Transverse colon (tissue), 4 donors: ENCODE data around the gene GABRB3. TPM values are rescaled to one million over a fixed set of nuclear protein-coding genes. Genes with fewer than 3 reads are reported as not detected.

Experiments used
- DNase-seq: peaks from one replicate; pipeline ENCODE4 v3.0.0-alpha.2; 2019
- H3K27ac ChIP-seq, 4 donors: fragments of 200-600 bp; sonication (generic); 2 replicates each; pipeline ENCODE4 v1.5.1; 2016 to 2018; ENCODE audit warnings: inconsistent platforms in 4 of 4
- H3K27me3 ChIP-seq: fragments of 200-600 bp; sonication (generic); 2 replicates; pipeline ENCODE4 v1.5.1; 2017; ENCODE audit warnings: inconsistent platforms
- H3K36me3 ChIP-seq, 4 donors: fragments of 200-600 bp; sonication (generic); 2 replicates each; pipeline ENCODE4 v1.5.1; 2017 to 2019; ENCODE audit warnings: inconsistent platforms in 4 of 4
- H3K4me1 ChIP-seq, 4 donors: fragments of 200-600 bp; sonication (generic); 2 replicates each; pipeline ENCODE4 v1.5.1; 2017 to 2020; ENCODE audit warnings: inconsistent platforms in 4 of 4
- H3K4me3 ChIP-seq, 4 donors: fragments of 200-600 bp; sonication (generic); 1 replicate in 1 of 4; 2 replicates in 3 of 4; pipeline versions ENCODE4 v1.5.1 to v1.6.1; 2017 to 2019; ENCODE audit warnings: inconsistent platforms in 4 of 4
- H3K9me3 ChIP-seq, 2 donors: fragments of 200-600 bp; sonication (generic); 2 replicates each; pipeline ENCODE4 v1.5.1; 2017 to 2019; ENCODE audit warnings: inconsistent platforms in 2 of 2
- EP300 ChIP-seq: sonication (generic); formaldehyde crosslinking; IDR thresholded peaks from one replicate; pipeline ENCODE4 v1.6.1; 2017; ENCODE audit warnings: antibody characterized with exemption, low read depth
- POLR2A ChIP-seq: fragments of 450-650 bp; IDR thresholded peaks from one replicate; pipeline ENCODE4 v1.6.1; 2016; ENCODE audit warnings: antibody characterized with exemption, mild to moderate bottlenecking, moderate library complexity
- POLR2AphosphoS5 ChIP-seq, 3 donors: sonication (generic); formaldehyde crosslinking; IDR thresholded peaks; one replicate each; pipeline ENCODE4 v1.6.1; 2016; ENCODE audit warnings: antibody characterized with exemption in 3 of 3
- WGBS, 2 donors: methylation state at CpG; one replicate each; pipeline ENCODE4 v1.1.5; 2018; ENCODE audit warnings: low coverage in 1 of 2; 5-methylcytosine and 5-hydroxymethylcytosine counted together
- in situ Hi-C, 4 donors: fragments of 200-750 bp; cut with MboI; loops; one replicate each; pipeline versions ENCODE4 v1.15.0 to v1.15.1; 2017; ENCODE audit warnings: low sequenced_read_pairs in 3 of 4, low pct_ligation_motif_present in 1 of 4, low pct_unique_long_range_greater_than_20kb in 1 of 4
- intact Hi-C: fragments of 100-400 bp; cut with DNase I; formaldehyde crosslinking; loops from one replicate; pipeline ENCODE4 v1.15.1; 2023; ENCODE audit warnings: low total_unique reads
- total RNA-seq, 4 donors: library from RNA; depleted of rRNA; stranded (reverse); fragments of >200 nt; gene quantifications; one replicate each; pipeline ENCODE4 v1.1.0, GENCODE V29; 2016
- TF ChIP-seq, protein P1 (sequence below), 5 experiments: fragments of 200-600 bp in 3 of 5; fragments of 450-650 bp in 2 of 5; sonication (generic) in 3 of 5; IDR thresholded peaks; 1 replicate in 2 of 5; 2 replicates in 3 of 5; pipeline ENCODE4 v1.5.1; 2016 to 2017; ENCODE audit warnings: antibody characterized with exemption in 5 of 5, inconsistent platforms in 3 of 5, mild to moderate bottlenecking in 2 of 5, moderate library complexity in 1 of 5

The GABRB3 gene
- total RNA-seq, 4 donors from 2014 or later, result 0.20 to 3.8 (median 1.2) TPM

- H3K4me1 ChIP-seq, result no peaks in the 10 kb centered on the region
- no peak overlapping the region for H3K27ac ChIP-seq
- no peaks in the 10 kb centered on the region for H3K9me3 ChIP-seq
- no peaks in the 10 kb centered on the region for H3K36me3 ChIP-seq
- intact Hi-C loops (no loop called here), in situ Hi-C loops (no loop called here)
- no peak for TF ChIP-seq POLR2AphosphoS5 (IDR thresholded peaks at IDR 0.05)
- no peak for TF ChIP-seq EP300
- no peak for TF ChIP-seq POLR2A
- no peak overlapping the region for H3K4me3 ChIP-seq
- WGBS, 2 donors, result 76 to 86% methylated on average over 7 of the region's 7 CpGs
- H3K27me3 ChIP-seq, result no peaks in the 10 kb centered on the region
- no peak for DNase-seq
Observed at GRCh38 chr15:26661748-26662147, 111.1 kb downstream of the GABRB3 start.

- H3K36me3 ChIP-seq, result no peaks in the 10 kb centered on the region
- no peaks in the 10 kb centered on the region for H3K4me1 ChIP-seq
- no peaks in the 10 kb centered on the region for H3K9me3 ChIP-seq
- 74 to 78% methylated on average over 3 of the region's 3 CpGs for WGBS, 2 donors
- in situ Hi-C loops (no loop called here), intact Hi-C loops (no loop called here)
- TF ChIP-seq POLR2A, result no peak
- TF ChIP-seq EP300, result no peak
- no peak for TF ChIP-seq POLR2AphosphoS5 (IDR thresholded peaks at IDR 0.05)
- TF ChIP-seq, protein P1, sequence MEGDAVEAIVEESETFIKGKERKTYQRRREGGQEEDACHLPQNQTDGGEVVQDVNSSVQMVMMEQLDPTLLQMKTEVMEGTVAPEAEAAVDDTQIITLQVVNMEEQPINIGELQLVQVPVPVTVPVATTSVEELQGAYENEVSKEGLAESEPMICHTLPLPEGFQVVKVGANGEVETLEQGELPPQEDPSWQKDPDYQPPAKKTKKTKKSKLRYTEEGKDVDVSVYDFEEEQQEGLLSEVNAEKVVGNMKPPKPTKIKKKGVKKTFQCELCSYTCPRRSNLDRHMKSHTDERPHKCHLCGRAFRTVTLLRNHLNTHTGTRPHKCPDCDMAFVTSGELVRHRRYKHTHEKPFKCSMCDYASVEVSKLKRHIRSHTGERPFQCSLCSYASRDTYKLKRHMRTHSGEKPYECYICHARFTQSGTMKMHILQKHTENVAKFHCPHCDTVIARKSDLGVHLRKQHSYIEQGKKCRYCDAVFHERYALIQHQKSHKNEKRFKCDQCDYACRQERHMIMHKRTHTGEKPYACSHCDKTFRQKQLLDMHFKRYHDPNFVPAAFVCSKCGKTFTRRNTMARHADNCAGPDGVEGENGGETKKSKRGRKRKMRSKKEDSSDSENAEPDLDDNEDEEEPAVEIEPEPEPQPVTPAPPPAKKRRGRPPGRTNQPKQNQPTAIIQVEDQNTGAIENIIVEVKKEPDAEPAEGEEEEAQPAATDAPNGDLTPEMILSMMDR (IDR thresholded peaks at IDR 0.05), result no peak
- DNase-seq, result no peak
- no peak overlapping the region for H3K27ac ChIP-seq
- H3K4me3 ChIP-seq, result no peak overlapping the region
- H3K27me3 ChIP-seq, result no peaks in the 10 kb centered on the region
Observed at GRCh38 chr15:26661107-26661506, 111.8 kb downstream of the GABRB3 start.

DNA sequence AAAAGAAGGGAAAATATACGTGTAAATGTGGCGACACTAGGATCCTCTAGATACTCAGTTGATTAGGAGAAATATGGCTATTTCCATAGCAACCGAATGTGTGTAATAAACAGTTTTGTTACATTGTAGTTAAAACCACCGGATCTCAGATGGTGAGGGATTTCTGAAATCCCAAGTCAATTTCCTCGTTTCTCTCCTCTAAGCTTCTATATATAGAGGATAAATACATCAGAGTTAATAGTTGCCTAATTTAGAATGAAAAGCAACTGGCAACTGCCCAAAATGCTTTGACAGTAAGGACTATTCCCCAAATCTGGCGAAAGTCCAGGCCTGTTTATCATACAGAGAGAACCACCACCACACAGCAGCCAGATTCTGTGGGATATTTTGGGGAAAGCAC lies 112.6 kb downstream of the GABRB3 start:
- Histone ChIP-seq H3K27me3 (no peaks in the 10 kb centered on the region), H3K4me1 (no peaks in the 10 kb centered on the region), H3K27ac (no peak overlapping the region), H3K4me3 (no peak overlapping the region), H3K9me3 (no peaks in the 10 kb centered on the region), H3K36me3 (no peaks in the 10 kb centered on the region)
- whole genome bisulfite sequencing, 2 donors, result 71% methylated on average over 6 of the region's 6 CpGs; no CpG with 5 or more reads in 1 of the 2 donors
- DNase-seq, result no peak
- in situ Hi-C loops (no loop called here), intact Hi-C loops (no loop called here)
- TF ChIP-seq, protein P1 (IDR thresholded peaks at IDR 0.05), result no peak
- no peak for TF ChIP-seq POLR2A
- TF ChIP-seq EP300, result no peak
- TF ChIP-seq POLR2AphosphoS5 (IDR thresholded peaks at IDR 0.05), result no peak

GRCh38 chr15:26658290-26658689 lies 114.6 kb downstream of the GABRB3 start:
- no peaks in the 10 kb centered on the region for H3K27me3 ChIP-seq
- TF ChIP-seq POLR2AphosphoS5 (IDR thresholded peaks at IDR 0.05), result no peak
- TF ChIP-seq, protein P1 (IDR thresholded peaks at IDR 0.05), result no peak
- no peak for TF ChIP-seq POLR2A
- TF ChIP-seq EP300, result no peak
- no peaks in the 10 kb centered on the region for H3K4me1 ChIP-seq
- DNase-seq, result no peak
- in situ Hi-C loops (no loop called here), intact Hi-C loops (no loop called here)
- no peak overlapping the region for H3K4me3 ChIP-seq
- no peaks in the 10 kb centered on the region for H3K36me3 ChIP-seq
- peaks cover 0 to 6% of the 10 kb centered on the region in 2 donors for H3K9me3 ChIP-seq
- H3K27ac ChIP-seq, result no peak overlapping the region
- 58% methylated on average over 2 of the region's 2 CpGs; no CpG with 5 or more reads in 1 of the 2 donors for WGBS, 2 donors

DNA sequence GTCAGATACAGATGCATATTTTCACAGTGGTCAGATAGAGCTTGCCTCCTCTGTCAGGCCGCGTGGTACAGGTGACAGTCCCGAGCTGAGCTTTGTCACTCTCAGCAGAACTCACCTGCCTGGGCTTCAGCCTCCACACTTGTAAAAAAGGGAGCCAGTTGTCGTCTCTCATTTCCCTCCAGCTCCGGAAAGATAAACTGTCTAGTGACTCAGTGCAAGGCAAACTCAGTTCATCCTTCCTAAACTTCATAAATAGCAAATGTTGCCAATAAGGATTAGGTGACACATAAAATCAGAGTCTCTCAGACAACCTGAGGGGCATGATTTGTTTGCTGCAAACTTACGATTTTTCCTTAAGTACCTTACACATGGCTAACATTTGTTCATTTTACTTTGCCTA lies 116.8 kb downstream of the GABRB3 start:
- in situ Hi-C loops, result no loop called here
- Histone ChIP-seq H3K36me3 (no peaks in the 10 kb centered on the region), H3K27ac (no peak overlapping the region), H3K4me1 (no peaks in the 10 kb centered on the region), H3K27me3 (no peaks in the 10 kb centered on the region), H3K4me3 (no peak overlapping the region), H3K9me3 (peaks cover 0 to 6% of the 10 kb centered on the region in 2 donors)
- 82 to 84% methylated on average over 6 of the region's 6 CpGs for WGBS, 2 donors
- TF ChIP-seq POLR2AphosphoS5 (IDR thresholded peaks at IDR 0.05) (no peak), EP300 (no peak)
- no peak for DNase-seq
- intact Hi-C loops, result no loop called here
